GM12872 (cell line): ENCODE data around the gene AHRR.

Experiments
- CTCF ChIP-seq: IDR thresholded peaks from 3 replicates; pipeline ENCODE4 v1.5.1; 2011; ENCODE audit warnings: low read depth, mild to moderate bottlenecking, low read length, moderate library complexity; ENCODE audit not compliant: insufficient read depth

The AHRR gene

DNA sequence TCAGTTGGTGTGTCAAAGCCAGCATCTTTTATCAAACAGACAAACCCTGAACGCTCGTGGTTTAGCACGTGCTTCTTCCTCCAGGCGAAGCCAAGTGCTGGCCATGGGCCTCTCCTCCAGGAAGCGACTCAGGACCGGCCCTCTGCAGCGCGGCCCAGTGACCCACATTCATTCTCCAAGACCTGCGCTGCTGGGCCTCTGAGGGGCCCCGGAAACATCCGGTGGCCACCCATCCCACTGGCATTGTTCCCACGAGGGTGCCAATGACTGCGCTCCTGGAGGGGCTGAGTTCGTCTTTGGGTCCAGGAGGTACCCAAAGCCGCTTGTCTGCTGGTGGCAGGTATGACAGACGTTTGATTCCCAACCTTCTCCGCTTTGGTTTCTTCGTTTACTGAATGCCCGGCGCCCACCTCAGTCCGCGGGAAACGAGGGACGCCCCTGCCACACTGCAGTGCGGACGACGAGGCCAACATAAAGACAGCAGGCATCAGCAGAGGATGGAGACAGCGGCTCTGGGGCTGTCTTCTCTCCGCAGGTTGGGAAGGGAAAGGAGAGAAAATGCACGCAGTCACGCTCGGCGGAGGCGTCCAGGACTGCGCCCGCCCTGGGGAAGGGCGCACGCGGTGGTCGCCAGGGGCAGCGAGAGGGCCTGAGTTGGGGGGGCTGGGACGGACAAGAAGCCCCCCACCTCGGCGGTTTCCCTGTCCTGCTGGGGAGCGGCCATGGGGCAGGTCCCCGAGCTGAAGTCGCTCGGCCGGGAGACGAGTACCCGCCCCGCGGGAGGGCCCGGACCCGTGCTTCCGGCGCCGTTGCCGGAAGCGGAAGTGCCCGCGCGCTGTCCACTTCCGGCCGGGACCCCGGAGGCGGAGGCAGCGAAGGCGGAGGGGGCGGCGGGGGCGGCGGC, 121.1 kb downstream of the AHRR start, which contains the start of gene EXOC3:
Gene EXOC3 (plus strand): TSS at position 842 of the 904 bp plus-strand sequence. CDS start 3,030 bp downstream, outside the sequence.
- TF ChIP-seq CTCF: no peak

- TF ChIP-seq CTCF: no peak
Measured at GRCh38 chr5:443239-444151, 122.0 kb downstream of the AHRR start.

DNA sequence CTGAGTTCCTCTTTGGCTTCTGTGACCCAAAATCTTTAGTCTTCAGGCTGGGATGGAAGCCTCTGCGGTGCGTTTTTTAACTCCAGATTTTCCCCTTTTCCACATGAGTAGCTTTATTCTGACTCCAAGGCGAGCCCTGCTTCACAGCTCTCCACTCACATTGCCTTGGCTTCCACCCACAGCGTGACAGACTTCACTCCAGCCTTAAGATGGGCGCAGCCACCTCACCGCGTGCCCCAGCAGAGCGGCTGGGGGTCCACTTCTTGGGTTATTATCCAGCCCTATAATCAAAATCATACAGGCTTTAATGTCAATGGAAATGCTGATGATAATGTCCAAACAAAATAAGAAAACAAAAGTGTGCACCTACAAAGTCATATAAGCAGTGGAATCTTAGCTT, 122.7 kb downstream of the AHRR start:
- no peak for TF ChIP-seq CTCF

DNA sequence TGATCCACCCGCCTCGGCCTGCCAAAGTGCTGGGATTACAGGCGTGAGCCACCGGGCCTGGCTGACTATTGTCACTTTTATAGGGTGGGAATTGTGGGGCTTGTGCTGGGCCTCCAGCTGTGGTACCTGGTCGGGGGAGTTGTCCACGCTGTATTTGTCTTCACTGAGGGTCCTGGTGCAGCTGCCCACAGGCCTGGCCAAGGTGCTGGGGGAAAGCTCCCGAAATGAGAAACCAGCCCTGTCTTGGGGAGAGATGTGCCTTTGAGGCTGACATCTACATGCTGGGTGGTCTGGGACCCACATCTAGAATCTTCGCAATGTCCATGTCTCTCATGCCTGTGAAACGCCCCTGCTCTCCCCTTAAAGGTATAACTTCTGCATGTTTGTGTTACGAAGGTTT, 124.1 kb downstream of the AHRR start:
- no peak for TF ChIP-seq CTCF

- no peak for TF ChIP-seq CTCF
Measured at GRCh38 chr5:446066-446882, 124.8 kb downstream of the AHRR start.

DNA sequence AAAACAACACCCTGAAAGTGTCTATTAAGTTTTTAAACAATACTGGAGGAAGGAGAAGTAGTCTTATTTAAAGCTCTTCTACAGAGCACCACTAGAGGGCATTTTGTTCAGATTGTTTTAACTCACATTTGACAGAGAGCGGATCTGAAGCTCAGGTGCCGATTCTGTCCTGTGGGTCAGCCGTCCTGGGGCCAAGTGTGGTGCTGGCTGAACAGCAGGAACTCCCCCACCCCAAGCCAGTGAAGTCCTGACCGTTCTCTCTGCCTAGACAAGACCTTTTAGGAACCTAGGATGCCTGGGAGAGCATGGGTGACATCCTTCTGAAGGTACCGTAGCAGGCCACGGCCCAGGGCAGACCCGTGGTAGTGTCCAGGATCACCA, 125.4 kb downstream of the AHRR start:
- TF ChIP-seq CTCF: peak; percentile 69
